Inflammatory macrophage treated with lipopolysaccharide for 4 hours (primary cell): Measurements from ENCODE around the gene HECTD4.
"Not testable (repeated sequence)": the region's sequence is repeated elsewhere in the genome, so short reads cannot be mapped to it uniquely, and the experiment has no call there.

ENCODE experiments used
- DNase-seq: peaks from one replicate; pipeline ENCODE4 v3.0.0-alpha.2; 2020

The HECTD4 gene

GRCh38 chr12:112170971-112171596, 211.1 kb downstream of the HECTD4 start:
- no peak for DNase-seq

GRCh38 chr12:112170376-112170775, 211.9 kb downstream of the HECTD4 start:
- DNase-seq = no peak

GRCh38 chr12:112169966-112170365, 212.3 kb downstream of the HECTD4 start:
- no peak for DNase-seq

GRCh38 chr12:112169161-112169872, 212.9 kb downstream of the HECTD4 start:
- no peak for DNase-seq

GRCh38 chr12:112168561-112168971, 213.7 kb downstream of the HECTD4 start:
- no peak for DNase-seq

GRCh38 chr12:112167718-112168525, 214.3 kb downstream of the HECTD4 start:
- no peak for DNase-seq

GRCh38 chr12:112167031-112167461, 215.2 kb downstream of the HECTD4 start:
- DNase-seq = no peak

- no peak for DNase-seq
Observed at GRCh38 chr12:112166051-112167015, 215.9 kb downstream of the HECTD4 start.

- no peak for DNase-seq
Observed at GRCh38 chr12:112165624-112166023, 216.6 kb downstream of the HECTD4 start.

GRCh38 chr12:112164011-112164660, 218.1 kb downstream of the HECTD4 start:
- no peak for DNase-seq

- no peak for DNase-seq
Observed at GRCh38 chr12:112163471-112163991, 218.7 kb downstream of the HECTD4 start.

- no peak for DNase-seq
Observed at GRCh38 chr12:112163056-112163455, 219.2 kb downstream of the HECTD4 start.

GRCh38 chr12:112162241-112162790, 219.9 kb downstream of the HECTD4 start:
- no peak for DNase-seq

- DNase-seq = no peak
Observed at GRCh38 chr12:112161711-112162110, 220.5 kb downstream of the HECTD4 start.

- DNase-seq = no peak
Observed at GRCh38 chr12:112160611-112161010, 221.6 kb downstream of the HECTD4 start.

GRCh38 chr12:112159146-112159541, 223.1 kb downstream of the HECTD4 start:
- no peak for DNase-seq

- not testable (repeated sequence) for DNase-seq
Observed at GRCh38 chr12:112158461-112159145, 223.6 kb downstream of the HECTD4 start.

GRCh38 chr12:112153893-112154219, 228.4 kb downstream of the HECTD4 start:
- DNase-seq = no peak

- DNase-seq = no peak
Observed at GRCh38 chr12:112153181-112153892, 228.9 kb downstream of the HECTD4 start.
